ENCODE data around the gene UNC93B1.

UNC93B1 gene

DNA sequence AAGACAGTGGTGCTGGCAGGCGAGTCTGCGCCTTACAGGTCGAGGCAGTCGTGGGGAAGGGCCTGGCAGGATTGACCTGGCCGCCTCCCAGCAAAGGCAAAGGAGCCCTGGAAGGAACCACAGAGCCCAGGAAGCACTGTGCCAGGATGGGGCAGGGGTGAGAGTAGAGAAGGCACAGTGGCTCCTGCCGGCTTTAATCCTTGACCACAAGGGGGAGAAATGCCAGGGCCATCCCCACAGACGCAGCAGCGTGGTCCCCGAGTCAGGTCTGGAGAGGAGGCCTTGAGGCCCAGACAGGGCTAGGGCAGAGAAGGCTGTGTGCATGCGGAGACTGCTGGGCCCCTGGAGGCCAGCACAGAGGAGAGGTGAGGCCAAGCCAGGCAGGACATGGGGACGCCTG is 16.7 kb upstream of the UNC93B1 start:
- DNase-seq: peak; percentile 72

DNA sequence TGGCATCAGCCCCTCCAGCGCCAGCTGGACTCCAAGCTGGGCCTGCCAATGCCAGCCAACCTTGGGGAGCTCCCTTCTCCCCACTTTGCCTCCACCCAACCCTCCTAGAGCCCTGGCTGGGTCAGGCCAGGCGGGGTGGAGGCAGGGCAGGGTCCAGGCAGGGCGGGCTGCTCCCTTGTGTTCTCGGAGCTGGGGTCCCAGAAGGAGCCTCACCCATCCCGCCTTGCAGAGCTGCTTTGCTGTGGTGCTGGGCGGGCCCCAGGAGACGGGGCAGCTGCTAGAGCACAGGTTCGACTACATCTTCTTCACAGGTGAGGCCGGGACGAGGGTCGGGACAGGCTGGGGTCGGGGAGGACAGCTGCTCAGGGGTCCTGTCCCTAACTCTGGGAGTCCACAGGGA is 15.6 kb upstream of the UNC93B1 start:
- DNase-seq: no peak

DNA sequence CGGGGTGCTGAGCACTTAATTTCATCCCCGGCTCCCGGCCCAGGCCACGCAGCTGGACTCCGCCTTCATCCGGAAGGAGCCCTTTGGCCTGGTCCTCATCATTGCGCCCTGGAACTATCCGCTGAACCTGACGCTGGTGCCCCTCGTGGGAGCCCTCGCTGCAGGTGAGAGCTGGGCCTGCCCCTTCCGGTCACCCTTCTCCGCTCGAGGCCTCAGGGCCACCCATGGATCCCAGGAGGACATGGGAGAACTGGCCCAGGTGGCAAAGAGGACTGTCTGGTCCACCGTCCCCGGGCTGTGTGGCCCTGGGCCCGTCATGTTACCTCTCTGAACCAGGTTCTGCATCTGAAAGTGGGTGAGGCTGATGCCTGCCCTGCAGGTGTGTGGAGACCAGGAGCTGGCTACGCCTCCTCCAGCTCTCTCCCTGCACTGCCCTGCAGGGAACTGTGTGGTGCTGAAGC is 14.9 kb upstream of the UNC93B1 start:
- DNase-seq: no peak

DNA sequence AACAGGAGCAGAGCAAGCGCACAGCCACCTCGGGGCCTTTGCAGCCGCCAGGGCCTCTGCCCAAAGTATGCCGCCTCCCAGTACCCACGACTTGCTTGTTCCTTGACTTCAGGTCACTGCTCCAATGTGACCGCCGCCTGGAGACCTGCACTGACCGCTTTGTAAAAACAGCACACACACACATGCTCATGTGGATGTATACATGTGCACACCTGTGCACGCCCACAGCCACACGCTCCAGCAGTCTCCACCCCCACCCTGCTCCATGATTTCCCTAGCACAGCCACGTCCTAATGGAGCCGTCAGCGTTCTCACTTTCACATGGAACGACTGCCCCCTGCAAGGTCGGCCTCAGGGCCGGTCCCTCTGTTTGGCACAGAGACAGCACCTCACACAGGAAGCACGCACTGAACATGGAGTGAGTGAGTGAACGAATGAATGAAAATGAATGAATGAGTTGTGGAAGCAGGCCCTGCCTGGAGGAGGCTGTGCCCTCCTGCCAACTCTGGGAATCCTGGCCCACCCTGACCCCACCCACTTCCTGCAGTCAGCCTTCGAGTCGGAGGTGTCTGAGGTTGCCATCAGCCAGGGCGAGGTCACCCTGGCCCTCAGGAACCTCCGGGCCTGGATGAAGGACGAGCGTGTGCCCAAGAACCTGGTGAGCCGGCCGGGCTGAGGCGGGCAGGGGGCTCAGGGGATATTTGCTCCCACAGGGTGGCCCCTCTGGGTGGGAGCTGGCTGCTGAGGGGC is 14.3 kb upstream of the UNC93B1 start:
- DNase-seq: no peak

DNA sequence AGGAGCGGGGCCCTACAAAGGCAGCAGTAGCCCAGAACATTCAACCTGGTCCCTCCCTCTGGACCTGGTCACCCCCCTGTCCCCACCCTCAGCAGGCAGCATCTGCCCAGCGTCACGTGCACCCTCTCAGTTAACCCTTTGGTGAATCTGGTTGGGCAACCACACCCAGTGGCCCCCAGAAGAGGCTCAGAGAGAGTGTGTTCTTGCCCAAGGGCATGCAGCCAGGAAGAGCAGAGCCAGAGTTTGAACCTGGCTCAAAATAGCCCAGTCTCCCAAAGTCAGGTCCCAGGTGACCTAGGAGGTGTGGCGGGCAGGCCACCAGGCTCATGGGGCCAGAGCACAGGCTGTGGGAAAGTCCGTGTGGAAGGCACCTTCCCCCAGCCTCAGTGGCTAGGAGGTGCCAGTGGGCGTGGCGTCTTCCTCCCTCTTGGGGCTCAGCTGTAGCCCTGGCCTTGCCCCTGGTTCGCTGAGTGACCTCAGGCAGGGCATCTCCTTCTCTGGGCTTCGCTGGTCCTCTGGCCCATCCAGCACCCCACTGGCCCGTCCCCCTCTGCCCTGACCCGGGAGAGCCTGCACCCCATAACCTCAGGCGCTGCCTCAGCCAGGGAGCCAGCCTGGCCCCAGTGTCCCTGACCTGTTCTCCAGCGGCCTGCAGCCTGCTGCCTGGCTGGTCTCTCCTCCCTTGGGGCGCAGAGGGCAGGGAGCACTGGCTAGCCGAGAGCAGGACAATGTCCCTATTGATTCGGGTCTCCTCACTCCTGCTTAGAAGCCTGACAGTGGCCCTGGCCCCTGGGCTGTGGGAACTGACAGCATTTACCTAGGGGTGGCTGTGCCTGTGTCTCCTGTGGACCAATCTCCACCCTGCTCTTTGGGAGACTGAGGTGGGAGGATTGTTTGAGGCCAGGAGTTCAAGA is 13.3 kb upstream of the UNC93B1 start:
- no peak for DNase-seq

DNA sequence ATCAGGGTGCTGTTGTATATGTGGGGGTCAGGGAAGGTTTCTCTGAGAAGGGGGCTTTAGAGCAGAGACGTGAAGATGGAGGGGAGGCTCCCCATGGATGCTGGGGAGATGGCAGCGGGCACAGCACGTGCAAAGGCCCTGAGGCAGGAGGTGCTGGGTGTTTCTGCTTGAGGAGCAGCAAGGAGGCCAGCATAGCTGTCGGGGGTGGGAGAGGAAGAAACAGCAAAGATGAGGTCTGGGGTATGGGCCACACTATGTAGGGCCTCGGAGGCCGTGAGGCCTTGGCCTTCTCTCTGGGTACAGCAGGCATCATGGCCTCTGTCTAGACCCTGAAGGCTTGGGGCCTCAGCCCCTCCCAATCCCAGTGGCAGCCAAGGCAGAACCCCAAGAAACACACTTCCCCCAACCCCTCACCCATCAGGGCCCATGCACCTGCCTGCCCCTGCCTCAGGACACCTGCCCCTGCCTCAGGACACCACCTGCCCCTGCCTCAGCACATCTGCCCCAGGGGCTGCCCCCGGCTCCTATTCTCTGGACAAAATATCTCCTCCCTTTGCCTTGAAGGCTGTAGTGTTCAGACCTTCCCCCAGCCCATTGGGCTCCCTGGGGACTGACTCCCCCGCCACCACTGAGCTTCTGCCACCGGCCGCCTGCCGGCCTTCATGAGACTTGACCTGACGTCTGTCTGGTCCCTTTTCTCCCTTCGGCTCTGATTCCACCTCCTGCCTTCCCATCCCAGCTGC is 12.4 kb upstream of the UNC93B1 start:
- no peak for DNase-seq

DNA sequence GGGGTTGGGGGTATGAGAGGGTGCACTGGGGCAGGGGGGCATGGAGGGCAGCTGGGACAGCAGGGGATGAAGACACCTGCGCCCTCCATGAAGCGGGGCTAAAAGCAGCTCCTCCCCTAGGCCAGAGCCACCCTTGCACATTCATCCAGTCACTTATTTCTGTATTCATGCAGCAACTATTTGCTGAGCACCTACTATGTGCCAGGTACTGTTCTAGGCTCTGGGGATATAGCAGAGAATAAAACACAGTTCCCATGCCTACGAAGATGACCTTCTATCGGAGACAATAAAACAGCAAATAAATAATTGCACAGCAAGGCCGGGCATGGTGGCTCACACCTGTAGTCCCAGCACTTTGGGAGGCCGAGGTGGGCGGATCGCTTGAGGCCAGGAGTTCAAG is 11.6 kb upstream of the UNC93B1 start:
- no peak for DNase-seq

DNA sequence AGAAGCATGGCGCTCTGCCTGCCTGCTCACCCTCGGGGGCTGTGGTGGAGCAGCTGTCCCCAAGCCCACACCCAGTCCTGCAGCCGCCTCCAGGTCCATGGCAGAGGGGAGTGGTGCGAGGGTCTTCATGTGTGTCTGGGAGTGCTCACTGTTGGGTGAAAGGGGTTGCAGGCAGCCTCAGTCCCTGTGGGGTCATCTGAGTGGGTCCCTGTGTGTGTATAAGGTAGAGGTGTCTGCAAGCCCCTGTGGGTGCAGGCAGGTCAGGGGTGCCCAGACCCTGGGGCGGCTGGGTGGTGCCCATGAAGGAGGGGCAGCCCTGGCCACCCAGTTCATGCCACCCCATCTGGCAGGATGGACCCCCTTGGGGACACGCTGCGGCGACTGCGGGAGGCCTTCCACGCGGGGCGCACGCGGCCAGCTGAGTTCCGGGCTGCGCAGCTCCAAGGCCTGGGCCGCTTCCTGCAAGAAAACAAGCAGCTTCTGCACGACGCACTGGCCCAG is 11.1 kb upstream of the UNC93B1 start:
- DNase-seq: no peak

DNA sequence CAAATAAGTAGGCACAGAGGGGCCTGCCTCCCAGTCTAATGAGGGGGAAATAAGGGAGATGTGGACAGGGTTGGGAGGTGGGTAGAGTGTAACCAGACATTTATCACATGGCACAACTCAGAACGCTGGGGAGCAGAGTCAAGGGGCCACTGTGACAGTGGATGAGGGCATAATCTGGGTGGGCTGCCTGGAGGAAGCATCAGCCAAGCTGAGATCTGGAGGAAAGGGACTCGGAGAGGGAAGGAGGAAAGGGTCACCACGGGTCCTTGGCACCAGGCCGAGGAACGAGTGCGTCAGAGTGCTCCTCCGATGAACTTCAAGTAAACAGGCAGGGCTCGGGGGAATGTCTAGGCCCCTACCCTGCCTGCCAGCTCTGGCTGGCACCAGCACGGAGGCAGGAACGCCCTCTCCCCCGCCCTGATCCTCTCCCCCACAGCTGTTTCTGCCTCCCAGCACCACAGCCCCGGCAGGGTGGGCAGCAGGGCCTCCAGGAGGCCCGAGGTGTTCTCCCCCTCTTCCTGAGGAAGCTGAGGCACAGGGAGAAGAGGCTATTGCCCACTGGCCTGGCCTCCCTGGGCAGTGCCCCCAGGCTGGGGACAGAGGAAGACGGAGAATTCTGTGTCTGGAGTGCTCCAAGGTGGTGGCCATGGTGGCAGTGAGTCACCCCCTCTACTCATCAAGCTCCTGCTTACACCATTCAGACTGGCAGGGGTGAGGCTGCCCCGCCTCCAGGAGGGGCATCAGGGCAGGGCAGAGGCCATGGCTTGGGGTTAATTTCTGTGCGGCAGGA is 10.5 kb upstream of the UNC93B1 start:
- peak; percentile 98 for DNase-seq

DNA sequence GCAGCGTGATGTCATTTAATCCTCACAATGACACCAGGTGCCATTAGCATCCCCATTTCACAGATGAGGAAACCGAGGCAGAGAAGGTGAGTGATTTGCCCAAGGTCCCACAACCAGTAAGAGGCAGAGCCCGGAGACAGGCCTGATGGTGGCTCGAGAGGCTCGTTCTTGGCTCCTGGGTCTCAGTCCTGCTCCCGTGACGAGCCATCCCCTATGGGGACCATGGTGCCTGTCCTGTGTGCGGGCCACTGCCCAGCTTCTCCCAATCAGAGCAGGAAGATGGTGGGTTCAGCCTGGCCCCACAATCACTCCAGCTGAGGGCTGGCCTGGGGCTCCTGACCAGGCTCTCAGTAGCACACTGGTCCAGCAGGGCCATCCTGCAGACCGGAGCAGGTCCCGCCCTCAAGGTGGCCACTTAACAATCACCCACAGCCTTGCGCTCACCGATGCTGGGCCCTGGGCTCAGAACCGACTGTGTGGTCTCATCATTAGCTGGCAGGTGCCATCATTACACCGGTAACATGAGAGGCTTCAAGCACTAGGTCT is 9.8 kb upstream of the UNC93B1 start:
- DNase-seq: no peak

DNA sequence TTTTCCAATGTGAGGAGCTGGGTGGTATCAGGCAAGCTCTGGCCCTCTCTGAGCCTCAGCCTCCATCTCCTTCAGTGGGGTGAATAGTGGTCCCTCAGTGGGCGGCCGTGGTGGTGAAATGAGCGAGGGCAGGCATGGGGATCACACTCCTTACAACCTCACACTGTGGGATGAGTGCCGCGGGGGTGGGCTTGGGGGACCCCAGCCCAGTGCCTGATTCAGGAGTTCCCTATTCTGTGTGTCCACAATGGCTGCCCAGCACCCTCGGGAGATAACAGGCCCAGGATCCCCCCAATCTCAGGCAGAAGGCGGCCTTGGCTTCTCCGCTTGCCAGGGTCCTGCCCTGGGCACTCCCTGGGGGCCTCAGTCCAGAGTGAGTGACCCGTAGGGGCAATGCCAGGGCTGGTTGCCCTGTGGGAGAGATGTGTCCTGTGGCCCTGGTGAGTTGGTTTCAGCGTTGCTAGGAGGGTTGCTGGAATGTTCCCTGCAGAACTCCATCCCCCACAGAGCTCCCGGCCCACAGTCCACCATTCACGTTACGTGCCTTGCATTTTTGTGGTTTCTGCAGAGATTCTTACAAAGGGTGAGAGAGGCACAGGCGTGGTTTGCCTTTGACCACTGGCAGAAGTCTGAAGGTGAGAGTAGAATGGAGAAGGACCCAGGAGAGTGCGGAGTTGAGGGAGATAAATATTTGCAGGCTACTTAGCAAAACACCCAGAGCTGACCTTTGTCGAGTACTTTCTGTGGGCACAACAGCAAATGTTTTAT is 9.1 kb upstream of the UNC93B1 start:
- DNase-seq: peak; percentile 99

DNA sequence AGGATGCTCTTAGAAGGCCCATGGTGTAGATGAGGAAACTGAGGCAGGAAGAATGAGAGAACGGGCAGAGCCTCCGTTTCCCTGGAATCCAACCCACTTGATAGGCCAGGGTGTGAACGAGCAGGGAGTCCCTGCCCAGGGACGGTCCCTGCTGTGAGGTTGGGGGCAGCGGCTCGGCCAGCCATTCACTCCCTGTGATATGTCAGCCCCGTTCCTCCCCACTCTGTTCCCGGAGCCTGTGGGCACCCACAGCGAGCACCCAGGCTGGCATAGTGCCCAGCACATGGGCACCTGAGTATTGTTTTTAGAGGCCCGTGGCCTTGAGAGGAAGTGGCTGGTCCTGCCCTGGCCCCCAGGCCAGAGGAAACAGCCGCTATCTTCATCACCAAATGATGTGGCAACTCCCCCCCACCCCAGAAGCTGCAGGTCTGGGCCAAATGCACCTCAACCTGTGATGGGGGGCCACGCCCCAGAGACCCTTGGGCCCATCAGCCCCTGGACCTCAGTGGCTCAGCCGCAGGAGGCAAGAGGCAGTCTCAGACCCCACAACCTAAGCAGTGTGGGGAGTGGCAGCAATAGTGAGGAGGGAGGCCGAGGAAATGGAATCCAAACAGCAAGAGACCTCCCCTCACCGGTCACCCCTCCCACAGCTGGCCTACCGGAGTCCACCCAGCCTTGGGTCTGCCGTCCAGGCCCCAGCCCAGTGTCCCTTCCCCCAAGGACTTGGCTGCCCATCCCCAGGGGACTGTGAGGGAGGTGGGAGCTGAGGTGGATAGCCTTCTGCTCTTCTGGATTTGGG is 8.3 kb upstream of the UNC93B1 start:
- DNase-seq: peak; percentile 46

DNA sequence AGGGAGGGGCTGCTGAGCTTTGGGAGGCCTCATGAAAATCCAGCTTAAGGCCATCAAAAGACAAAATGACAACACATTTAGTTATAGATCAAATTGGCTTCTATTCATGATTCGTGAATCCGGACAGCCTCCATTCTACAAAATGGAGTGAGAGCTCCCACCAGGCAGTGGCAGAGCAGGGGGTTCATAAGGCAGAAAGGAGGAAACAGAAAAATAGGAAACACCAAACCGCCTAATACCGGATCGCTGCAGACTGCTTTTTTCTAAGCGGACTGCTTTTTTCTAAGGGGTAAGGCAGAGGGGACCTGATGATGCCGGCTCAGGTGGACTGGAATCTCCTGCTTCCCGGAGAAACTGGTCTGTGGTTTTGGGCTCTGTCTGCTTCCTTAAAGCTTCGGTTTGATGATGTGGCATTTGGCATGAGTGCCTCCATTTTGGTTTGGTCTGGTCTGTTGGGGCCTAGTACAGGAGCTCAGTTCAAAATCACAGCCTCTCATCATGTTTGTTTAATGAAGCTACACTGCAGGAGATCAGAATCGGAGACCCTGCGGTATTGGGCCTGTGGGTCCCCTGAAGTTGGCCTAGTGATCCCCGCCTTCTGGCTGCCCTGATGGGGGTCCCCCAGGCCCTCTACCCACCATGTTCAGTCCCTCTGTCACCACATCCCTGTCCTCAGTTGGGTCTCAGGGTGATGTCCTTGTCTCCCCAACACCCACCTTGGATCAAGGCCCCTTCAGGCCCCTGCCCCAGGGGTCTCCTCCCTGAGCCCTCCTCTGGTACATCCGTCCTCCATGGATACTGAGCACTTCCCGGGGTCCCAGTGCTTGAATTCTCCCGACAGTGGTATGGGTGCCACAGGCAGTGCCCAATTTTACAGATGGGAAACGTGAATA is 7.4 kb upstream of the UNC93B1 start:
- DNase-seq: no peak

DNA sequence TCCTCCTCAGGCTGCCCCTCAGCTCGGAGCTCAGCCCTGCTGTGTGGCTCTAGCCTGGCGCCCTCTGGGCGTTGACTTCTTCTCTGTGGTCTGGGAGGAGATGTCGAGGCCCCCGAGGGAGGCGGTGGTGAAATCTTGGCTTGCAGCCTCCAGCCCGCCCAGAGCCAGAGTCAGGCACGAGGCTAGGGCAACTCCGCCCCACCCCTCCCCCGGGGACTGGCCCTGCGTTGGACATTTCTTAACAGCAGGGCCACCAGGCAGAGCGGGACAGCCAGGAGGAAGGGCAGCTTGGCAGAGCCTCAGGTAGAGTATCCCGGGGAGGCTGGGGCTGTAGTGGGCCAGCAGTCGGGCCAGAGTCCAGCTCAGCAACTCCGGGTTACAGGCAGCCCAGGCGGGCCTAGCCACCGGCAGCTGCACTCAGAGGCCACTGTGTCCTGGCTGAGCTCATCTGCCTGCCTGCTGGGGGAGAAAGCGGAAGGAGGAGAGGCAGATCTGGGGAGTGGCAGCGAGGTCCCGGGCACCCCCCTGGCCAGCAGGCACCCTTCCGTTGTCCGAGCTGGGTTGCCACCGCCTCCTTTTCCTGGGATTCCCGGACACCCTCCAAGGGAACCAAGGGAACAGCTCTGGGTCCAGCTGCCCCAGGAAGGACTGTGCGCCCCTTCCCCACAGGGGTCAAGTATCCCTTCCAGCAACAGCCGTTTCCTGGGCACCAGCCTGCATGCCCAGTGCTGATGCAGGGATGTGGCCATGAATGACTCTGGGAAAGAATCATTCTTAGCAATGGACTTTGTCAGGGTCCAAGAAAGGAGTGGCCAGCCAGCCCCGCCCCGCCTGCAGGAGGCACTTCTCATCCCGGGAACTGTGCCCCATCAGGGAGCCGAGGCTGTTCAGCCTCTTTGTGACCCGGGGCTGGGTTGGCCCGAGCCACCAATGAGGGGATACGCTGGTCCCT is 6.5 kb upstream of the UNC93B1 start, which contains the start of gene ALDH3B1:
Gene ALDH3B1 (plus strand): TSS at position 238 of the 952 bp plus-strand sequence. CDS start 4,971 bp downstream, outside the sequence.
- peak; percentile 97 for DNase-seq

DNA sequence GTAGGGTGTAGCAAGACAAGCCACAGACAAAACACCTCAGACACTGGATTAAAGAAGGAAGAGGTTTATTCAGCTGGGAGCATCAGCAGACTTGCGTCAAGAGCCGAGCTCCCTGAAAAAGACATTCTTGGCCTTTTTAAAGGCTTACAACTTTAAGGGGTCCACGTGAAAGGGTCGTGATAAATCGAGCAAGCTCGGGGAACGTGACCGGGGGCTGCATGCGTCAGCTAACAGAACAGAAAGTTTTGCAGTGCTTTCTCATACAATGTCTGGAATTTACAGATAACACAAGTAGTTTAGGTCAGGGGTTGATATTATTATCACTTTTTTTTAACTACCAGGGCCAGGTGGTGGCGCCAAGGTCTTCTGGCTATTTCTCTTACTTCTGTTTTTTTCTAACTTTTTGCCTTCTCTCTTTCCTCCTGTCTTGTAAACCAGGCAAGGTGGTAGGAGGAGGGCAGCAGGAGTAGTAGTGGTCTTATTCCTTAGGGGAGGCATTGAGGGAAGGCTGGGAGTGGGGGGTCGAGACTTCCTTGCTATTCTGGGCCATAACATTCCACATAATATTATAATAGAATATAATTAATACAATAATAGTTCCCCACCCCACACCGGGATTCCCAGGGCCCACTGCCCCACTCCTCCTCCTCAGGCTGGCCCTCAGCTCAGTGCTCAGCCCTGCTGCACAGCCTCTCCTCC is 5.6 kb upstream of the UNC93B1 start:
- DNase-seq: peak; percentile 72

DNA sequence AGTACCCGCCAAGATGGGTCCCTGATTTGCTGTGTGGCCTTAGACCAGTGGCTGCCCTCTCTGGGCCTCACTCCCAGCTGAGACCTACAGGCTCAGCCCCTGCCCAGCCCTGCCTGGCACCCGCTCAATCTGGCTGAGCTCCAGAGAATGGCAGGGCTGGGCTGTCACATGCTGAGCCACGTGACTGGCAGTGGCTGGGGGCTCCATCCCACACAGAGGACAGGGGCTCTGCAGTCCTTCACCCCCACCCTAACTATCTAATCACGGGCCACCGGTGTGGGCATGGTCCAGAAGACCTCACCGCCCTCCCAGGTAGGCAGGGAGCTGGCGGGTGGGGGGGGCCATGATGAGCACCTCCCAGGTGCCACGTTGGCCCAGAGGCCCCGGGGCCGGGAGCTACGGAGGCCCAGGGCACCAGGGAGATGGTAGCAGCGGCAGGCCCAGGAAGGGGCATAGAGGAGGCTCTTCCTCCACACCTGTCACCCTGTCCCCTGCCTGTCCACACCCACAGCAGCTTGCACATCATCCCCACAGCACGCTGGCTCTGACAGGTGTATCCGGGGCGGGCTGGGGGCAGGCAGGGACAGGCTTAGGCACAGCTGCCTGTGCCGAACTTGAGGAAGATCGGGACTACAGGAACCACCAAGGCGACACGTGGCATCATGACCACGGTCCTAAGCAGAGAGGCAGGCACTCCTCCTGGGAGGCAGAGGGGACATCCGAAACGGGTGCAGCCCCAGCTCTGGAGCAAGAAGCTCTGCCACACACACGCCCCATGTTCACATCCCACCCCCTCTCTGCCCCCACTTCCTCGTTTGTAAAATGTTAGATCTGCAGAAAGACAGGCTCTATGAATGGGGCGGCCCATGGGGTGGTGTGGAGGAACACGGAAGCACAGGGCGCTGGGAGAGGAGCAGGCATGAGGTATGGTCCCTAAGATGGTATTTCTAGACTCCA is 4.8 kb upstream of the UNC93B1 start:
- no peak for DNase-seq
